Neural progenitor cell (in vitro differentiated cells): ENCODE data around the gene POU2AF1. TPM values are rescaled to one million over a fixed set of nuclear protein-coding genes. Genes with fewer than 3 reads are reported as not detected.
"Not testable (repeated sequence)": the region's sequence is repeated elsewhere in the genome, so short reads cannot be mapped to it uniquely, and the experiment has no call there.

ENCODE experiments used
- DNase-seq: peaks from one replicate; pipeline ENCODE4 v3.0.0-alpha.2; 2016; ENCODE audit warnings: low spot score
- H2AFZ ChIP-seq: fragments of 200-600 bp; sonication (generic); replicated peaks from 2 replicates; pipeline ENCODE4 v1.6.1; 2016; ENCODE audit warnings: antibody characterized with exemption
- H3F3A ChIP-seq: fragments of 200-600 bp; sonication (generic); 2 replicates; pipeline ENCODE4 v1.6.1; 2016; ENCODE audit warnings: antibody characterized with exemption, low read depth
- H3K27ac ChIP-seq: fragments of 200-600 bp; sonication (generic); 2 replicates; pipeline ENCODE4 v1.5.1; 2016; ENCODE audit warnings: mild to moderate bottlenecking
- H3K27me3 ChIP-seq: fragments of 200-600 bp; sonication (generic); 2 replicates; pipeline ENCODE4 v1.6.1; 2016; ENCODE audit warnings: mild to moderate bottlenecking, moderate library complexity
- H3K36me3 ChIP-seq: fragments of 200-600 bp; sonication (generic); 2 replicates; pipeline ENCODE4 v1.5.1; 2016
- H3K4me1 ChIP-seq: fragments of 200-600 bp; sonication (generic); 2 replicates; pipeline ENCODE4 v1.6.1; 2016; ENCODE audit warnings: mixed run types
- H3K4me2 ChIP-seq: fragments of 200-600 bp; sonication (generic); 2 replicates; pipeline ENCODE4 v1.6.1; 2016
- H3K4me3 ChIP-seq: fragments of 200-600 bp; sonication (generic); 2 replicates; pipeline ENCODE4 v1.5.1; 2016
- H3K79me2 ChIP-seq: fragments of 200-600 bp; sonication (generic); 2 replicates; pipeline ENCODE4 v1.6.1; 2016; ENCODE audit warnings: low read depth
- H3K9ac ChIP-seq: fragments of 200-600 bp; sonication (generic); 2 replicates; pipeline ENCODE4 v1.6.1; 2016
- H3K9me3 ChIP-seq: fragments of 200-600 bp; sonication (generic); 2 replicates; pipeline ENCODE4 v1.5.1; 2016; ENCODE audit warnings: low read depth
- H4K20me1 ChIP-seq: fragments of 200-600 bp; sonication (generic); 2 replicates; pipeline ENCODE4 v1.6.1; 2016; ENCODE audit warnings: low read depth
- H3K27ac Mint-ChIP-seq: 3 replicates; pipeline ENCODE4 v1.8.0; 2021; ENCODE audit warnings: mixed read lengths
- H3K27me3 Mint-ChIP-seq: 2 replicates; pipeline ENCODE4 v1.8.0; 2022; ENCODE audit warnings: low read depth, mild to moderate bottlenecking, inconsistent platforms, moderate library complexity, mixed read lengths; ENCODE audit not compliant: insufficient read depth
- H3K36me3 Mint-ChIP-seq: 3 replicates; pipeline ENCODE4 v1.8.0; 2021; ENCODE audit warnings: mixed read lengths
- H3K4me1 Mint-ChIP-seq: 3 replicates; pipeline ENCODE4 v1.8.0; 2021; ENCODE audit warnings: mixed read lengths
- H3K4me3 Mint-ChIP-seq: 3 replicates; pipeline ENCODE4 v1.8.0; 2021; ENCODE audit warnings: mild to moderate bottlenecking, moderate library complexity, mixed read lengths
- H3K9me3 Mint-ChIP-seq: 3 replicates; pipeline ENCODE4 v1.8.0; 2020; ENCODE audit warnings: mixed read lengths
- EZH2 ChIP-seq: fragments of 200-600 bp; sonication (generic); IDR thresholded peaks from 2 replicates; pipeline ENCODE4 v1.6.1; 2017; ENCODE audit warnings: antibody characterized with exemption, mild to moderate bottlenecking, moderate library complexity
- EZH2phosphoT487 ChIP-seq: fragments of 200-600 bp; sonication (generic); IDR thresholded peaks from 2 replicates; pipeline ENCODE4 v1.6.1; 2017; ENCODE audit warnings: antibody characterized with exemption
- total RNA-seq: library from RNA; depleted of rRNA; stranded (reverse); fragments of >200 nt; gene quantifications from 2 replicates; pipeline ENCODE4 v1.2.3, GENCODE V29; 2015; ENCODE audit warnings: low replicate concordance
- TF ChIP-seq, protein P1 (sequence below): fragments of 200-600 bp; sonication (generic); IDR thresholded peaks from 2 replicates; pipeline ENCODE4 v1.5.1; 2017; ENCODE audit warnings: antibody characterized with exemption, mild to moderate bottlenecking

The POU2AF1 gene
- total RNA-seq, 1 donor from 2014 or later, result not detected

DNA sequence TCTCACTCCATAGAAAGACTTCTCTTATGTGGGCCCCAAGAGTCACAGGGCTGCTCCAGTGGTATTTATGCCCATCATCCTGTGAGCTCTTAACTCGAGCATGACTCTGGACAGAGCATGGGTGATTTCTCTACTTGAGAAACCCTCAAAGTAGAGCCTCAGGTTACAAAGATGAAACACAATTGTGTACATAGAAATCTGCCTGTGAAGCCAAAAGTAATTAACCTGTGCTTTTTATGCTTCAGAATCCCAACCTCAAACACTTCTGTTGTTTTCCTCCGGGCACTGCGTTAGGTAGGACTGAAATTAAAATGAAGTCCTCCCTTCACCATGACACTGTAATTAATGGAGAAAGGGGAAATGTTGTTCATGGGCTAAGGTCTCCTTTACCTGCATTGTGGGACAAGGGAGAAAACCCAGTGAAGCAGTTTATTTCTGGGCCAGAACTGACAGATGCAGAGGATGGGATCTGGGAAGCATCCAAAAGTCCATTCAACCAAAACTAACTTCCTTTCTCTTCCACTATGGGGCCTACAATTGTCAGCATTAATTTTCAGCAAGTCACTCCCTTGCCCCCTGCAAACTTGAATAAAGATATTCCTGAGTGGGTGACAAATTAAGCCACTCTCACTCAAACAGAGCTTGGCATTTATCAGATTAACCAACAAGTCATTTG lies 24.1 kb upstream of the POU2AF1 start:
- no peak for DNase-seq
- H3K27me3 Mint-ChIP-seq, result peaks cover 3% of the 10 kb centered on the region
- no peaks in the 10 kb centered on the region for H4K20me1 ChIP-seq
- H3K36me3 ChIP-seq, result no peaks in the 10 kb centered on the region
- H3K4me3 Mint-ChIP-seq, result no peak overlapping the region
- H3K79me2 ChIP-seq, result no peaks in the 10 kb centered on the region
- H2AFZ ChIP-seq, result no peak overlapping the region
- peaks cover 2% of the 10 kb centered on the region for H3K9me3 Mint-ChIP-seq
- no peaks in the 10 kb centered on the region for H3K4me1 ChIP-seq
- H3K9me3 ChIP-seq, result no peaks in the 10 kb centered on the region
- TF ChIP-seq, protein P1, sequence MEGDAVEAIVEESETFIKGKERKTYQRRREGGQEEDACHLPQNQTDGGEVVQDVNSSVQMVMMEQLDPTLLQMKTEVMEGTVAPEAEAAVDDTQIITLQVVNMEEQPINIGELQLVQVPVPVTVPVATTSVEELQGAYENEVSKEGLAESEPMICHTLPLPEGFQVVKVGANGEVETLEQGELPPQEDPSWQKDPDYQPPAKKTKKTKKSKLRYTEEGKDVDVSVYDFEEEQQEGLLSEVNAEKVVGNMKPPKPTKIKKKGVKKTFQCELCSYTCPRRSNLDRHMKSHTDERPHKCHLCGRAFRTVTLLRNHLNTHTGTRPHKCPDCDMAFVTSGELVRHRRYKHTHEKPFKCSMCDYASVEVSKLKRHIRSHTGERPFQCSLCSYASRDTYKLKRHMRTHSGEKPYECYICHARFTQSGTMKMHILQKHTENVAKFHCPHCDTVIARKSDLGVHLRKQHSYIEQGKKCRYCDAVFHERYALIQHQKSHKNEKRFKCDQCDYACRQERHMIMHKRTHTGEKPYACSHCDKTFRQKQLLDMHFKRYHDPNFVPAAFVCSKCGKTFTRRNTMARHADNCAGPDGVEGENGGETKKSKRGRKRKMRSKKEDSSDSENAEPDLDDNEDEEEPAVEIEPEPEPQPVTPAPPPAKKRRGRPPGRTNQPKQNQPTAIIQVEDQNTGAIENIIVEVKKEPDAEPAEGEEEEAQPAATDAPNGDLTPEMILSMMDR, result no peak
- no peak for TF ChIP-seq EZH2
- H3K4me1 Mint-ChIP-seq, result no peaks in the 10 kb centered on the region
- H3F3A ChIP-seq, result no peaks in the 10 kb centered on the region
- H3K27ac Mint-ChIP-seq, result no peak overlapping the region
- no peaks in the 10 kb centered on the region for H3K27me3 ChIP-seq
- H3K4me2 ChIP-seq, result no peak overlapping the region
- H3K4me3 ChIP-seq, result no peak overlapping the region
- no peak overlapping the region for H3K9ac ChIP-seq
- H3K36me3 Mint-ChIP-seq, result no peaks in the 10 kb centered on the region
- H3K27ac ChIP-seq, result no peak overlapping the region

DNA sequence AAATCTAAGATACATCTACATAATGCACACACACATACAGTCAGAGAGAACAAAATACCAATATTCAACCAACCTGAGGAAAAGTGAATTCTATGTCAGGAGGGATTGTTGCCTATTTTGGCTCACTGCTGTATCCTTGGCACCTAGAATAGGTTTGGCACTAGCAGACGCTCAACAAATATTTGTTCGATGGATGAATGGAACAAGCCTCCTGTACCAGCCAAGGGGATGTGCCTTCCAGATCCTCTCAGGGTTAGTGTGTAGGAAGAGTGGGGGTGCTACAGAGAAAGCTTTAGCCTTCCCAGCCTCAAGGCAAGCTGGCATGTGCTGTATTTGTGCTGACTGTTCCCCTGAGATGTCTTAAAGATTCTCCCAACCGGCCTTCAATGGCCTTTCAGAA lies 23.3 kb upstream of the POU2AF1 start:
- Histone ChIP-seq H3K9ac (no peak overlapping the region), H3K9me3 (no peaks in the 10 kb centered on the region), H2AFZ (no peak overlapping the region), H4K20me1 (no peaks in the 10 kb centered on the region), H3K4me1 (no peaks in the 10 kb centered on the region), H3K79me2 (no peaks in the 10 kb centered on the region), H3K4me3 (no peak overlapping the region), H3K27me3 (no peaks in the 10 kb centered on the region), H3K27ac (no peak overlapping the region), H3F3A (no peaks in the 10 kb centered on the region), H3K36me3 (no peaks in the 10 kb centered on the region), H3K4me2 (no peak overlapping the region)
- peaks cover 2% of the 10 kb centered on the region for H3K9me3 Mint-ChIP-seq
- H3K27me3 Mint-ChIP-seq, result peaks cover 3% of the 10 kb centered on the region
- H3K4me1 Mint-ChIP-seq, result no peaks in the 10 kb centered on the region
- H3K36me3 Mint-ChIP-seq, result no peaks in the 10 kb centered on the region
- H3K27ac Mint-ChIP-seq, result no peak overlapping the region
- no peak for DNase-seq
- H3K4me3 Mint-ChIP-seq, result no peak overlapping the region
- TF ChIP-seq, protein P1, result no peak
- no peak for TF ChIP-seq EZH2phosphoT487
- no peak for TF ChIP-seq EZH2

DNA sequence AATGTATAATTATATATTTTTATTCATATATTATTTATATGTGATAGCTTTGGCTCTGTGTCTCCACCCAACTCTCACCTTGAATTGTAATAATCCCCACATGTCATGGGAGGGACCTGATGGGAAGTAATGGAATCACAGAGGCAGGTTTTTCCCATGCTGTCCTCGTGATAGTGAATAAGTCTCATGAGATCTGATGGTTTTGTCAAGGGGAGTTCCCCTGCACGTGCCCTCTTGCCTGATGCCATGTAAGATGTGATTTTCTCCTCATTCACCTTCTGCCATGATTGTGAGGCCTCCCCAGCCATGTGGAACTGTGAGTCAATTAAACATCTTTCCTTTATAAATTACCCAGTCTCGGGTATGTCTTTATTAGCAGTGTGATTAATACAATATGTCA lies 22.9 kb upstream of the POU2AF1 start:
- H2AFZ ChIP-seq, DNase-seq, H3K27ac ChIP-seq, H4K20me1 ChIP-seq, H3K4me2 ChIP-seq, H3K79me2 ChIP-seq, H3K9me3 ChIP-seq, H3K36me3 Mint-ChIP-seq, H3K27me3 ChIP-seq, H3K4me3 Mint-ChIP-seq, H3K36me3 ChIP-seq, H3K27me3 Mint-ChIP-seq, H3K4me3 ChIP-seq, H3F3A ChIP-seq, H3K9me3 Mint-ChIP-seq, H3K4me1 Mint-ChIP-seq, H3K27ac Mint-ChIP-seq, H3K4me1 ChIP-seq, H3K9ac ChIP-seq: not testable (repeated sequence)

DNA sequence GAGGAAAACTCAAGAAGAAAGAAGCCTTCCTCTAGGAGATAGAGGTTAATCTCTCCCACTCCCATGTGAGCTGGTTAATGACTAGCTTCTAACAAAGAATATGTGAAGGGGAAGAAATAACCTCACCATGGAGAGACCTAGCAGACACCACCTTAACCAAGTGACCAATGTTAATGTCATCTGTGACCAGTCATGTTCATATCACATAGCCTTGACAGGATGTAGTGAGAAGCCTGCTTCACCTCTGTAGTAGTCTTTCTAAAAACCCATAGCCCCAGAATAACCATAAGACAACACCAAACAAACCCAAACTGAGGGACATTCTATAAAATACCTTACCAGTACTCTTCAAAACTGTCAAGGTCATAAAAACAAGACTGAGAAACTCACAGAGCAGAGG lies 21.5 kb upstream of the POU2AF1 start:
- H3K79me2 ChIP-seq, result no peaks in the 10 kb centered on the region
- H3K4me2 ChIP-seq, result no peak overlapping the region
- no peaks in the 10 kb centered on the region for H3K4me1 ChIP-seq
- H3K9ac ChIP-seq, result no peak overlapping the region
- H3K27me3 ChIP-seq, result no peaks in the 10 kb centered on the region
- TF ChIP-seq EZH2, result no peak
- TF ChIP-seq EZH2phosphoT487, result no peak
- TF ChIP-seq, protein P1, result no peak
- peaks cover 2% of the 10 kb centered on the region for H3K9me3 Mint-ChIP-seq
- H2AFZ ChIP-seq, result no peak overlapping the region
- no peaks in the 10 kb centered on the region for H3K36me3 ChIP-seq
- DNase-seq, result no peak
- H3K36me3 Mint-ChIP-seq, result no peaks in the 10 kb centered on the region
- H3K27me3 Mint-ChIP-seq, result peaks cover 3% of the 10 kb centered on the region
- H3K27ac ChIP-seq, result no peak overlapping the region
- no peak overlapping the region for H3K4me3 Mint-ChIP-seq
- no peaks in the 10 kb centered on the region for H3K4me1 Mint-ChIP-seq
- H3F3A ChIP-seq, result no peaks in the 10 kb centered on the region
- no peak overlapping the region for H3K4me3 ChIP-seq
- H3K27ac Mint-ChIP-seq, result no peak overlapping the region
- H4K20me1 ChIP-seq, result no peaks in the 10 kb centered on the region
- H3K9me3 ChIP-seq, result no peaks in the 10 kb centered on the region
